22Rv1 (cell line): ENCODE data around the gene UQCR10.

Experiments
- CTCF ChIP-seq: fragments of 450-650 bp; IDR thresholded peaks from 2 replicates; pipeline ENCODE4 v1.5.1; 2017; ENCODE audit warnings: mild to moderate bottlenecking
- ZFX ChIP-seq: fragments of 450-650 bp; IDR thresholded peaks from 2 replicates; pipeline ENCODE4 v1.6.1; 2017; ENCODE audit warnings: antibody characterized with exemption, borderline replicate concordance

- TF ChIP-seq ZFX (no peak), CTCF (no peak)
Observed at GRCh38 chr22:29738118-29738815, 28.9 kb upstream of the UQCR10 start.
